Parathyroid adenoma (tissue), 2 donors: ENCODE data around the gene CEP164.

Source experiments
- H2AFZ ChIP-seq: fragments of 300-600 bp; sonication (generic); one replicate; pipeline ENCODE4 v1.7.0; 2017; ENCODE audit warnings: antibody characterized with exemption, mild to moderate bottlenecking
- H3K27ac ChIP-seq: fragments of 300-600 bp; sonication (generic); one replicate; pipeline ENCODE4 v1.7.0; 2017
- H3K27me3 ChIP-seq: fragments of 300-600 bp; sonication (generic); one replicate; pipeline ENCODE4 v1.7.0; 2017; ENCODE audit warnings: low read length; ENCODE audit not compliant: control insufficient read depth, insufficient read depth
- H3K36me3 ChIP-seq: fragments of 300-600 bp; sonication (generic); one replicate; pipeline ENCODE4 v1.7.0; 2017; ENCODE audit warnings: low read length; ENCODE audit not compliant: control insufficient read depth, insufficient read depth
- H3K4me1 ChIP-seq: fragments of 300-600 bp; sonication (generic); one replicate; pipeline ENCODE4 v1.7.0; 2017; ENCODE audit warnings: control low read depth
- H3K4me2 ChIP-seq: fragments of 300-600 bp; sonication (generic); one replicate; pipeline ENCODE4 v1.7.0; 2017; ENCODE audit warnings: low read length
- H3K4me3 ChIP-seq: fragments of 300-600 bp; sonication (generic); one replicate; pipeline ENCODE4 v1.7.0; 2017; ENCODE audit warnings: low read depth, low read length
- H3K79me2 ChIP-seq: fragments of 300-600 bp; sonication (generic); one replicate; pipeline ENCODE4 v1.7.0; 2017; ENCODE audit warnings: control low read depth
- H3K9ac ChIP-seq: fragments of 300-600 bp; sonication (generic); one replicate; pipeline ENCODE4 v1.7.0; 2017; ENCODE audit warnings: mild to moderate bottlenecking
- H3K9me3 ChIP-seq: fragments of 300-600 bp; sonication (generic); one replicate; pipeline ENCODE4 v1.7.0; 2017; ENCODE audit warnings: low read length; ENCODE audit not compliant: control insufficient read depth
- TF ChIP-seq, protein P1 (sequence below): fragments of 300-600 bp; sonication (generic); IDR thresholded peaks from one replicate; pipeline ENCODE4 v1.7.0; 2017; ENCODE audit warnings: antibody characterized with exemption, mild to moderate bottlenecking
- donor health status: primary hyperparathyroidism.

CEP164 gene

DNA sequence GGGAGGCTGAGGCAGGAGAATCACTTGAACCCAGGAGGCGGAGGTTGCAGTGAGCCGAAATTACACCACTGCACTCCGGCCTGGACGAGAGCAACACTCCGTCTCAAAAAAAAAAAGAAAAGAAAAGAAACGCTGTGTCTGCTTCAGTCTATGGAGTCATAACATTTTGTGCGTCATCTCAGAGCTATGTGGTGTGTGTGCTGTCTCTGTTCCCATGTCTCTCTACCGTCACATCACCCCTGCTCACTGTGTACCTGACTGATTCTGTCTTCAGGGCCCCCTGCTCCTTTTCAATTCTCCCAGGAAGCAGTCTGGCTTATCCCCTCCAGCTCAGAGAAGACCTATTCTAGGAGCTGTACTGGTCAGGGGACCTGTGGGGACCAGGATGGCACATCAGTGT, 29.5 kb upstream of the CEP164 start:
- H3K4me2 ChIP-seq: no peak overlapping the region
- TF ChIP-seq, protein P1, sequence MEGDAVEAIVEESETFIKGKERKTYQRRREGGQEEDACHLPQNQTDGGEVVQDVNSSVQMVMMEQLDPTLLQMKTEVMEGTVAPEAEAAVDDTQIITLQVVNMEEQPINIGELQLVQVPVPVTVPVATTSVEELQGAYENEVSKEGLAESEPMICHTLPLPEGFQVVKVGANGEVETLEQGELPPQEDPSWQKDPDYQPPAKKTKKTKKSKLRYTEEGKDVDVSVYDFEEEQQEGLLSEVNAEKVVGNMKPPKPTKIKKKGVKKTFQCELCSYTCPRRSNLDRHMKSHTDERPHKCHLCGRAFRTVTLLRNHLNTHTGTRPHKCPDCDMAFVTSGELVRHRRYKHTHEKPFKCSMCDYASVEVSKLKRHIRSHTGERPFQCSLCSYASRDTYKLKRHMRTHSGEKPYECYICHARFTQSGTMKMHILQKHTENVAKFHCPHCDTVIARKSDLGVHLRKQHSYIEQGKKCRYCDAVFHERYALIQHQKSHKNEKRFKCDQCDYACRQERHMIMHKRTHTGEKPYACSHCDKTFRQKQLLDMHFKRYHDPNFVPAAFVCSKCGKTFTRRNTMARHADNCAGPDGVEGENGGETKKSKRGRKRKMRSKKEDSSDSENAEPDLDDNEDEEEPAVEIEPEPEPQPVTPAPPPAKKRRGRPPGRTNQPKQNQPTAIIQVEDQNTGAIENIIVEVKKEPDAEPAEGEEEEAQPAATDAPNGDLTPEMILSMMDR: no peak
- no peak overlapping the region for H3K27ac ChIP-seq
- H3K79me2 ChIP-seq: no peaks in the 10 kb centered on the region
- H3K36me3 ChIP-seq: no peaks in the 10 kb centered on the region
- no peak overlapping the region for H2AFZ ChIP-seq
- H3K4me3 ChIP-seq: no peak overlapping the region
- H3K9me3 ChIP-seq: no peaks in the 10 kb centered on the region
- no peaks in the 10 kb centered on the region for H3K4me1 ChIP-seq
- H3K27me3 ChIP-seq: no peaks in the 10 kb centered on the region
- no peak overlapping the region for H3K9ac ChIP-seq

DNA sequence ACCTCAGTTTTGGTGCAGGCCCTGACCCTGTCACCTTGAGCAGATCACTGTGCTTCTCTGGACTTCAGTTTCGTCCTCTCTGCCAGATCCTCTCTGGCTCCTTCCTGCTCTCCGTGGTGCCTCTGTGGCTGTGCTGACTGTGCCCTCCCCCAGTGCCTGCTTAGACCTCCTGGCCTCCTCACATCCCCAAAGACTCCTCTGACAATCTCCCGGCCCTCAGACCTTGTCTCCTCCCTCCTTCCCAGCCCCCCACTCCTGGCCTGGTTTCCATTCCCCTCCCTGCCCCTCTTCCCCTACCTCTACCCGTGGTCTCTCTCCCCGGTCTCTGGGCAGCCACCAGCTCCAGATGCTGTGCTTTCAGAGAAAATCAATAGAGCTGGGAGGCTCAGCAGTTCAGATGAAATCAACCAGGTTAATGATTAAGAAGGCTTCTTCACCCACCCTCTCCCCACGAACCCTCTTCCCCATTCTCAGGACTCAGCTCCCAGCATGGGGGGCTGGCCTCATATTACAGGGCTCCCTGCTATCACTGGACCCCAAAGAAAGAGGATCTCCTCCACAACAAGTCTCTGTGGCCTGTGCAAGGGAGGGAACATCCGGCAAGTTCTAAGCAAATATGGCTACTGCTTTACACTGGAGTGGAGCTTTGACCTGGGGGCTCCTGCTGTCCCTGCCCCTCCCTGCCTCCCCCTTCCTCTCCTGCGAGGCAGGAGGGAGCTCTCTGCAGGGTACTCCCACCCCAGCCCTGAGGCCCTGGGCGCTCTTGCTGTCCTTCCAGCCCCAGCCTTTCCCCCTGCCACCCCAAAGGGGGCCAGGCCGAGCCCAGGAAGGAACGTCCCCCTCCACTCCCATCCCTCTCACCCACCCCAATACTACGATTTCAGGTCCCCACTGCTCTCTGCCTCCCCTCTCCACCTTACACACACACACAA, 28.0 kb upstream of the CEP164 start:
- H3K27me3 ChIP-seq: no peaks in the 10 kb centered on the region
- H3K4me3 ChIP-seq: no peak overlapping the region
- no peak overlapping the region for H3K4me2 ChIP-seq
- H3K9me3 ChIP-seq: no peaks in the 10 kb centered on the region
- H3K79me2 ChIP-seq: no peaks in the 10 kb centered on the region
- H3K9ac ChIP-seq: no peak overlapping the region
- peak overlapping the region; percentile 29 for H2AFZ ChIP-seq
- H3K27ac ChIP-seq: no peak overlapping the region
- TF ChIP-seq, protein P1: no peak
- H3K4me1 ChIP-seq: no peaks in the 10 kb centered on the region
- H3K36me3 ChIP-seq: no peaks in the 10 kb centered on the region

DNA sequence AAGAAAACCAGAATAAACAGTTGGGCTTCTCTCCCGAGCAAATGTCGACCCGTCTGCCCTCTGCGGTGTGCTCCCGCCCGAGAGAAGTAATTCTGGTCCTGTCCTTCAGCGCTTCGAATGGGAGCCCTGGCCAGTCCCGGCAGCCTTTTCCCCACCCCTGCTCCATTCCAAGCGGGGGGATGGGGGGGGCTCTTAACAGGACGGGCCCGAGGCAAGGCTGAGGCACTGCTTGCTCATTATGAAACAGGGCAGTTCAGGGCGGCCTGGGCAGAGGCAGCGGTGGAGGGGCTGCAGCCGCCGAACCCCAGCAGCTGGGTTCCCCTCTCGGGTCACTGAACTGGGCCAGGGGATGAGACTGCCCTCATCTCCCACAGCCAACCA, 27.4 kb upstream of the CEP164 start:
- H3K4me3 ChIP-seq: no peak overlapping the region

DNA sequence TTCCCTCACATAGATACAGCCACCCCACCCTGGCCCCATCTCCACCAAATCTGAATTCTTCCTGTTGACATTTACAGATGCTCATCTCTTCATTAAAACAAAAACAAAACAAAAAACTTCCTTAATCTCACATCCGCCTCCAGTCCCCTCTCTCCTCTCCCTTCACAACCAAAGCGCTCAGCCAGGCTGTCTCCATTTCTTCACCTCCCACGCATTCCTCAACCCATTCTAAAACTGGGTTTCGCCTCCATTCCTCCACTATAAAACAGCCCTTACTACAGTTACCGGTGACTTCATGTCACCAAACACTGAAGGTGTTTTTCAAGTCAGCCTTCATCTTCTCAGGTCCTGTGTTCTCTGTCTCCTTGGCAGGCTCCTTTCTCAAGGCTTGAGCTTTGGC, 26.9 kb upstream of the CEP164 start:
- H3K36me3 ChIP-seq: no peaks in the 10 kb centered on the region
- H3K4me1 ChIP-seq: no peaks in the 10 kb centered on the region
- no peaks in the 10 kb centered on the region for H3K27me3 ChIP-seq
- H3K79me2 ChIP-seq: no peaks in the 10 kb centered on the region
- no peaks in the 10 kb centered on the region for H3K9me3 ChIP-seq
- peak overlapping the region; percentile 29 for H2AFZ ChIP-seq
- H3K9ac ChIP-seq: no peak overlapping the region
- H3K4me3 ChIP-seq: no peak overlapping the region
- TF ChIP-seq, protein P1: no peak
- no peak overlapping the region for H3K27ac ChIP-seq
- H3K4me2 ChIP-seq: no peak overlapping the region

More for the DNA sequence above, 27.4 kb upstream of the CEP164 start:
- no peaks in the 10 kb centered on the region for H3K27me3 ChIP-seq
- no peak overlapping the region for H3K27ac ChIP-seq
- H3K36me3 ChIP-seq: no peaks in the 10 kb centered on the region
- TF ChIP-seq, protein P1: no peak
- H3K79me2 ChIP-seq: no peaks in the 10 kb centered on the region
- H3K9me3 ChIP-seq: no peaks in the 10 kb centered on the region
- H3K4me2 ChIP-seq: no peak overlapping the region
- no peak overlapping the region for H3K9ac ChIP-seq
- no peaks in the 10 kb centered on the region for H3K4me1 ChIP-seq
- H2AFZ ChIP-seq: peak overlapping the region; percentile 29

DNA sequence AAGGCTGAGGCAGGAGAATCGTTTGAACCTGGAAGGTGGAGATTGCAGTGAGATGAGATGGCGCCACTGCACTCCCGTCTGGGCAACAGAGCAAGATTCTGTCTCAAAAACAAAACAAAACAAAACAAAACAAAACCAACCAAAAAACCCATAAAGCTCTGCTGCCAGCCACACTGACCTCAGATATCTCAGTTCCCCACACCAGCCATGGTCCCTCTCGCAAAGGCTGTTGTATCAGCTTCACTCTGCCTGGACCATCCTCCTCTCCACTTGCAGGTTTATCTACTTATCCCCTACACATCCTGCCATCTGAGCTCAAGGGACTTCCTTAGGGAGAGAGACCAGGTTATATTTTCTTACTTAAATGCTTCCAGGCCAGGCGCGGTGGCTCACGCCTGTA, 25.4 kb upstream of the CEP164 start:
- Histone ChIP-seq H2AFZ (no peak overlapping the region), H3K4me3 (no peak overlapping the region), H3K4me2 (no peak overlapping the region), H3K27ac (no peak overlapping the region), H3K27me3 (no peaks in the 10 kb centered on the region), H3K4me1 (no peaks in the 10 kb centered on the region), H3K79me2 (no peaks in the 10 kb centered on the region), H3K9me3 (no peaks in the 10 kb centered on the region), H3K9ac (no peak overlapping the region), H3K36me3 (no peaks in the 10 kb centered on the region)
- TF ChIP-seq, protein P1: no peak
